DMS114 treated with DMSO at 0.1 percent for 48 hours (cell line): ENCODE measurements around the gene CCDC78.

Experiments
- DNase-seq: peaks from one replicate; lab custom pipeline; 2025; ENCODE audit not compliant: unreplicated experiment; lab: John Stamatoyannopoulos, UW

CCDC78 gene

DNA sequence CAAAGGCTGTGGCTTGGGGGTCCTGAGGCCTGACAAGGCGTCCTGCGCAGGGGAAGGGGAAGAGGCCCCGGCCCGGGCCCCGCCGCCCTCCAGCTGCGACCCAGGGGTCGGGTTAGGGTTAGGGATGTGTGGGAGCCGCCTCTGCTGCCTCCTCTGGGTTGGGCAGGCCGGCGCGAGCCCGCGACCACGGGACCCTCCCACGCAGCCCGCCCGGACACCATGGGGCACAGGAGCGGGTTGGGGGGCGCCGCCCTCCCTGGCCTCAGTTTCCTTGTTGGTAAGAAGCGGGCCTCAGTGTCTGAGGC lies 14.2 kb upstream of the CCDC78 start:
- DNase-seq: no peak

DNA sequence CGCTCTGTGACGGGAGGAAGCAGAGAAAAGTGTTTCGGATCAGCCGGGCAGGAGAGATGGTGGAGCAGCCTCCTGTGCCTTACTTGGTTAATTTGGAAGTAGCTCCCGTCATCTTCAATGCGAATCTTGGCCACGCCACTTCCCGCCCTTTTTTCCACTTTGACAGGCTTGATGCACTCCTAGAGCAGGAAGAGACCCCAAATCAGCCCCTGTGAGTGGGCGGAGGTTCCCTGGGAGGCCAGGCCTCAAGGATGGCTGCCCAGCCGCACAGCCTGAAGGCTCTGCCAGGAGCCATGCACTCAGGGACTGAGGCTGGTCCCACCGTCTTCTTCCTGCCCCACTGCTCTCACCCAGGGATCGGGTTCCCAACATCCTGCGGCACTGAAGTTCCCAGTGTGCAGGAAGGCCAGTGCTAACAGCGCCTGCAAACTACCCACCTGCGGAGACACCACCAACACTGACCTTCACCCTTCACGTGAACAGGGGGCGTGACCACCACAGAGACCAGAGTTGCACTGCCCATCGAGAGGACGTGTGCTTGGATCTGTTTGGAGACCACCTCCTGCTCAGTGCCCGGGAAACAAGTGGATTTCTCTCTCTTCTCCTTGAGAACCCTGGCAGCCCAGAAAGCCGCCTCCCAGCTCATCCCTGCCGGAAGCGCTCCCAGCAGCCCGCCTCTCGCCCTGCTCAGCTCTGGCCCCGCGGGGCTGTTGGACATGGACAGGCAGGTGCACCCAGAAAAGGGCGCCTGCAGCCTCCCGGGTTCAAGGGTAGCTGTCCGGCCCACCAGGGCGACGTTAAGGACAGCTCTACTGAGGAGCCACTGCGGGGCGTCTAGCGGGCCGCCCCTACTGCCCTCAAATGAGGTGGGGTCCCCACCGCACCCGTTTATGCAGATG lies 13.6 kb upstream of the CCDC78 start:
- no peak for DNase-seq

DNA sequence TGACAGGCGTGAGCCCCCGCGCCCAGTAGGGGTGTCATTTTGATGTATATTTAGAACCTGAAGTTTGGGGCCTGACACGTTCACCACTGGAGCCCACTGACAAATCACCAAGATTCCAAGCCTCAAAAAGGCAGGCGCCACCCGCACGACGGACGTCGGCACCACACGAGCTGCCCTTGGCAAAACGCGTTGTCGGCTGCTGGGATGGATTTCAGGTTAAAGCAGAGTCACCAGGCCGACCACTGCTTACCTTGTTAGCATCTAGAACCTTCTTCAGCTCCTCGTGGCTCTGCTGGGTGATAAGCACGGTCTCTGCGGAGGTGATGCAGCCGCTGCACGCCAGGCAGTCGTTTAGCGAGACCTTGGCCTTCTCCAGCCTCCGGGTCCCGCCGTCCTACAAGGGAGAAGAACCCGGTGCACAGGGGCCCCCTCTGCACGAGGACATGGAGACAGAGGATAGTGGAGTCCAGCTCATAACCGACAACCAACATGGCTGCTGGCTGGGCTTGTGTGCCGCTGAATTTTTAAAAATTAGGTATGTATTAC lies 10.8 kb upstream of the CCDC78 start:
- DNase-seq: no peak

DNA sequence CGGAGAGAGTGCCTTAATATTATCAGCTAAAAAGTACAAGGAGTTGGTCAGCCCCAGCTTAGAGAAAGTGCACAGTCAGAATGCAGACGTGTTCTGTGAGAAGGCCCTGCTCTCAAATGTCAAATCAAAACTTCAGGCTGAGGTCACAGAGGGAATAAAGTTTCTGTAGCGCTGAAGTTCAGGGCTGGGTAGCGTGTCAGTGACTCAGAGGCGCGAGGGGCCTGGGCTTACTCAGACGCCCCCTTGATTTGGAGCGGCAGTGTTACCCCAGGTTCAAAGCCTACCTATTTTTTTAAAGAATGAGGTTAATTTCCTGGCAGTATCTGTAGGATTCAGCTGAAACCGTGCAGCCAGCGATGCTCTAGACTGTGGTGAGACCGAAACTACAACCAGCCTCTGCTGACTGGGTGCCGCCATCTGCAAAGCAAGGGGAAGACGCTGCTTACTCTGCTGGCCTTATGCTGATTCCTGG lies 9.8 kb upstream of the CCDC78 start:
- no peak for DNase-seq

DNA sequence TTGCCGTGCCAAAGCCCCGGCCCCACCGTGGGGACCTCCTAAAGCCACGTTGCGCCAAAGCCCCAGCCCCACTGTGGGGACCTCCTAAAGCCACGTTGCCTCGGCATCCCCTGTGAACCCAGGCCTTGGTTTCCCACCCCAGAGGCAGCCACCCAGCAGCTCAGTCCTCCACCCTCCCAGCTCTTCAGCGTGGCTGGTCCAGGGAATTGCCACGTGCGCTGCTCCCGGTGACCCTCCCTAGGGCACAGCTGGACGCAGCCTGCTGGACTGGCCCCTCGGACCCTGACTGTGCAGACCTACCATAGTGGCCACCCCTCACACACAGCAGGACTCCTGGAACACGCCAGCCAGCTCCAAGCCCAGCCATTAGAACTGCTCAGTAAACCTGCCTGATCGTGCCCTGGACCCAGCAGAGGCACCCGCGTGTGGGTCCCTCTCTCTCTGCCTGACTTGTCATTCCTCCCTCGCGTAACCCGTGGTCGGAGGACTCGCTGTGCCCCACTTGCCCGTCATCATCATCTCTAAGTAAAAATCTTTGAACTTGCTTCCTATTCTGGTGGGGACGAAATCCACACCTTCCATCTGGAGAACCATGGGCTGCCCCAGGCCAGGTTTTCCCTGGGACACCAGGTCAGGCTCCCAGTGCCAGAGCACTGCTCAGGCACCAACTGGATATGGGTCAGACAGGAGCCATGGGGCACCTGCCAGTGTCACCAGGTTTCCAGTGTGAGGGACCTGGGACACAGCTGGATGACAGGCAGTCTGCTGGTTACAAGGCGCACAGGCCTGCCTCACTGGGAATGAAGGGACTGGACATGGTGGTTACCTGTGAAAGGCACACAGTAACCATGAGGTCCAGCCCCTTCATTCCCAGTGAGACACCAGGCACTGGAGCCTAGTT lies 9.0 kb upstream of the CCDC78 start:
- no peak for DNase-seq

DNA sequence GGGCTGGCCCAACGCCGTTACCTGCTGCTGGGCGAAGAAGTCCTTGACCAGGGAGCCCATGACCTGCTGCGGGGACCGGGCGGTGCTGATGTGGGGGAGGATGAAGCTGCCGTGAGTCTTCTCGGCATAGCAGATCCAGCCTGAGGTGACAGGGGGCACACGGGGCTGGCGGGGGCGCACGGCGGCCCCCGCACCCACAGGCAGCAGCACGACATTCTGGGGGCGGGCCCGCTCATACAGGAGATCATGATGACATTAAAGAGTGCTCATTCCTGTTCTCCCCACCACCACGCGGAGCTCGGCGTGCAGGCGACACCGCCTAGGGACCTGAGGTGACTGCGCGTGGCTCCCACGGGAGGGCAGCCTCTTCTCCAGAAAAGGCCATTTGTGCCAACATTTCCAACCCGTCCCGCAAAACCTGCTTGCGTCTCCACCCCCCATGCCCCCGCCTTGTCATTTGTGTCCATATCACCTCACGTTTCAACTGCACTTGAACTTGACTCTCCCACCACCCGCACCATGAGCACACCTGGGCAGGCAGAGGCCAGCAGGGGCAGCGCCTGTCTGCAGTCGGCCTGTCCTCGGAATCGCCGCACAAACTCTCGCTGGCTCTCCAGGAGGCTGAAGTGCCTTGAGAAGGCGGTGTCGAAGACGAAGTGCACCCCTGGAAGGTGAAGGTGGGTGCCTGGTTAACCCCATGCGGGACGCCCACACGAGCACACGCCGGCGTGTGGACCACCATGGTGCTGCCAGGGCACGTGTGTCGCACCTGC lies 8.2 kb upstream of the CCDC78 start:
- DNase-seq: no peak

DNA sequence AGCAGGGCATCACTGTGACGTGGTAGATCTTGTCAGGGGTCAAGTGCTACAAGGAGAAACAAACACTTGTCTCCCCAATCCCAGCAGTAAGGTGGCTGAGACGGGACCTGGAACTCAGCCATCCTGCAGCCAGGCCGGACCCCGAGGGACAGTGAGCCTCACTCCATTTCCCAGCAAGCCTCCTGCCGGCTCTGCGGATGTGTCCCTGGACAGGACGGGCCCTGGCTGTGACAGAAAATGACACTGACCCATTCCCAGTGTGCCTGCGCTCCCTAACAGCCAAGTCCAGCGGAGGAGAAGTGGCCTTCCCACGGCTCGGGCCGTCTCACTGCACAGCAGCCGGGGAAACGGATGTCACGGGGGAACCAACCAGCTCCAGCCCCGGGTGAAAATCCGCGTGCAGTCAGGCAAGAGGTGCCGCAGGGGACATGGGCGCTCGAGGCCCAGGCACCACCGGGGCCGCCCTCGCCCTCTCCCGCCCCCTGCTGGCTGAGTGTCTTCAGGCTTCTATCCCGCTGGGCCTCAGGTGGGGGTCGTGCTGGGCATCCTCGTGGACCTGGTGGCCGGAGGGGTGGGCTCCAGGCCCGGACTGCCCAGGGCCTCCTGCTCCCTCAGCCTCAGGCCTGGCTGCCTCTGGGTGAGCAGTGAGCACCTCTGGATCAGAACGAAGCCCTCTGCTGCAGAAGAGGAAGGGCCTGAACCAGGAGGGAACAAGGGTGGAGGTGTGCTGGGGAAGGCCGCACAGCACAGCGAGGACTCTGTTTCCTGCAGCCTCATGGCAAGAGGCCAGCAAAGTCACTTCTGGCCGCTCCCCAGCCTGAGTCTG lies 7.4 kb upstream of the CCDC78 start:
- no peak for DNase-seq

DNA sequence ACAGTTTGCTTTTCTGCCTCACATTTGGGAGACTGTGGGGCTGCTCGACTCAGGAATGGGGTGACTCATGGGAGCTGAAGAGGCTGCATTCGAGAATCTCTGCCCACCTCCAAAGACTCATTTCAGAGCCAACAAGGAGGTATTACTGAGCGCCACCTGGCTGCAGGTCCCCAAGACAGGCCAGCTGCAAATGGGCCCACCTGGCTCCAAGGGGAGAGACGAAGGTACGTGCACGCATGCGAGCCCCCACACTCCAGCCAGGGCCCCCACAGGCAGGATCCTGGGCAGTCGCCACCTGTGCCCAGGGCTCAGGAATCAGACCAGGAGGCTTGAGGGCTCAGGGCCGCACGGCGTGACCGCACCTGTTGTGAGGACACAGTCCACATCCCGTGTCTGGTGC lies 6.7 kb upstream of the CCDC78 start:
- no peak for DNase-seq

DNA sequence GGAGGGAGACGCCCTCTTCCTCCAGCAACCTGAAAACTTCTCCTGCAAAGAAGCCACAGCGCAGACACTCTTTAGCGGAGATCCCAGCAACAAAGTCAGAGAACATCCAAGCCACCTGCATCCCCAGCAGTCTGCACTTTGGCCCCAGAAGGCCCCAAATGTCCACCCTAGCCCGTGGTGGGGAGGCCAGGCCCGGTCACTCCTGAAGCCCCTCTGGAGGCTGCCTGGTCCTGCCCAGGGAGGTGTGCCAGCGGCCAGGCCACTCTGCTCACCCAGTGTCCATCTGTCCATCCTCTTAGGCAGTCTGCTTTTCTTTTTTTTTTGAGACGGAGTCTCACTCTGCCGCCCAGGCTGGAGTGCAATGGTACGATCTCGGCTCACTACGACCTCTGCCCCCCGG lies 6.1 kb upstream of the CCDC78 start:
- no peak for DNase-seq

DNA sequence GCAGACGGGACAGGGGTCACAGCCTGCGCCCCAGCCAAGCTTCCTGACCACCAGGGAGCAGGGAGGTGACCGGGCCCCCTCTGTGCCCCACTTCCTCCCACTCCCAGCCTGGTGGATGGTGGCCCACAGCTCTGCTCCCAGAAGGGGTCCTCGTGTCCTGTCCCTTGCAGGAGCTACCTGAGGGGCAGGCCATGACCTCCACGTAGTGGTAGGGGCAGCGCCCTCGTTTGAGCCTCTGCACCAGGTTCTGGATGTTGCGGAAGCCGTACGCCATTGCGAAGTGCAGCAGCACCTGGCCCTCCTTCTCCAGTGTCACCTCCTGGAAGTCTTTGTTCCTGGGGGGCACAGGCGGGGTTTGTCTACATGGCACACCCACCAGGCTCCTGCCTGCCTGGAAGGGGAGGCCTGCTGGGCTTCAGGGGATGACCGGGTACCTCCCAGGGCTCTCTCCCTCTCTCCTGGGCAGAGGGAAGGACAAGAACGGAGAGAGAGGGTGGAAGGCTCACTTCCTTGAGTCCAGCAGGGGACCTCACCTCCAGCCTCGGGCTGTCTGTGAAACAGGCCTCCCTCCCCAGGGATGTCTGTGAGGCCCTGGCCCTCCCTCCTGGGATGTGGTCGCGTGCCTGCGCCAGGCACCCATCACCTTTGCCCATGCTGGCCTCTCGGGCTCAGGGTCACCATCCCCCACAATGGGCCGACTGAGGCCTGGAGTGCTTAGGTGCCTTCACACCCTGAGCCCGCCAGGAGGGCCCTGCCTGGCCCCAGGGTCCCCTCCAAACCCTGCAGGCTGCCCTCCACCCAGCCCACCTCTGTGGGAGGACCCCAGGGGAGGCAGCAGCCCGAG lies 4.6 kb upstream of the CCDC78 start:
- no peak for DNase-seq

DNA sequence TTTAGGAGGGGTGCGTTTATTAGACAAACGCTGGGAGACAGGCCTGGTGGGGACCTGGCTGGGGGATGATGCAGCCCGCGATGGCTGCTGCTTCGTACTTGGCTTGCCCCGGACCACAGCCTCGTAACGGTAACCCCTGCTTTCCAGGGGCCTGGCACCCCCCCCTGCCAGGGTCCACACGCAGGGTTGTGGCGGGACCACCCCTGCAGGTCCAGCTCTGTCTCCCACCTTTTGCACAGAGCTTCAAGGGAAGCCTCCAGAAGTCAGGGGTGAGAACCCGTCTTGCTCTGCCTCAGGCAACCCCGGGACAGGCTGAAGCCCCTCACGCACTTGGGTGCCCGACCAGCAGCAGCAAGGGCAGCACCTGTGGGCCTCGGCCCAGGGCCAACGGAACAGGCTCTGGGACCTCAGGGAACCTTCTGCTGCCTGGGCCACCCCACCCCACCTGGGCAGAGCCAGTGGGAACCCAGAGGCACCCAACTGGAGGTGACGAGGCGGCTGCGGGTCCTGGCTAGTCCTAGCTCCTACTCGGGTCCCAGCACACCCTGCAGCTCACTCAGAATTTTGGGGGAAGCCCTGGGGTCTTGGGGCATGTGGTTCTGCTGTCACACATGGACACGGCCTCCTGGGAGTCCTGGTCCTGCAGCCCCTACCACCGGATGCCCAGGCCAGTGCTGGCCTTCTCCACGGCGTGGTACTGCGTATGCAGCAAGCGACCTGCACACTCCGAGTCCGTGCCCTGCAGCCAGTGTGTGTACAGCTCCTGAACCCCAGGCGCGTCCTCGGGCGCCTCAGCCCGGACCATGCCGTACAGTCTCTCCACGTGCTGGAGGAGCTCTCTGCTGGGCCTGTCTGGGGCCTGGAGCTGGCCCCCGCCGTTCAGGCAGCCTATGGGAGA lies 3.8 kb upstream of the CCDC78 start:
- DNase-seq: no peak

DNA sequence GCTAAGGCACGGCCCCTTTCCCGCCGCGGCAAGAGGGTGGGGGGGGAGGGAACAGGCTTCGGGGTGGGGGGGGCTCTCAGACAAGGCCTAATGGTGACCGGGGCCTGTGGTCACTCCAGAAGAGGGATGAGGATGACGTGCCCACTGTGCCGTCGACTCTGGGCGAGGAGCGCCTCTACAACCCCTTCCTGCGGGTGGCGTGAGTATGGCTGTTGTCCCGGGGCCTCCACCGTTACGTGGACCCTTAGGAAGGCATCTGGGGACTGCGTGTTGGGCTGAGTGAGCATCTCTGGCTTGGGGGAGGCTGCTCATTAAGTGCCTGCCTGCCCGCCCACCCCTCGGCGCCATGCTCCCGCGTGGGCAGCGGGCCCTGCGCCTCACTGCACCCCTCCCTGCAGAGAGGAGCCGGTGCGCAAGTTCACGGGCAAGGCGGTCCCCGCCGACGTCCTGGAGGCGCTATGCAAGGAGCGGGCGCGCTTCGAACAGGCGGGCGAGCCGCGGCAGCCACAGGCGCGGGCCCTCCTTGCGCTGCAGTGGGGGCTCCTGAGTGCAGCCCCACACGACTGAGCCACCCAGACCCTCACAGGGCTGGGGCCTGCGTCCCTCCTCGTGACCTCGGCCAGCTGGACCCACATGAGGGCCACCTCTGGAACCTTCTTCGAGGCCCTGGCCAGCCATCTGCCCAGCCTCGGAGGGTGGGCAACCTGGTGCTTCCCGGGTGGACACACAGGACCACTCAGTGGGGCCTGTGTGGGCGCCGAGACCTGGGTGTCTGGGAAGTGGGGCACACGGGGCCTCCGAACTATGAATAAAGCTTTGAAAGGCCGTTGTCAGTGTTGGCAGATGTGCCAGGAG lies 2.9 kb upstream of the CCDC78 start:
- no peak for DNase-seq

DNA sequence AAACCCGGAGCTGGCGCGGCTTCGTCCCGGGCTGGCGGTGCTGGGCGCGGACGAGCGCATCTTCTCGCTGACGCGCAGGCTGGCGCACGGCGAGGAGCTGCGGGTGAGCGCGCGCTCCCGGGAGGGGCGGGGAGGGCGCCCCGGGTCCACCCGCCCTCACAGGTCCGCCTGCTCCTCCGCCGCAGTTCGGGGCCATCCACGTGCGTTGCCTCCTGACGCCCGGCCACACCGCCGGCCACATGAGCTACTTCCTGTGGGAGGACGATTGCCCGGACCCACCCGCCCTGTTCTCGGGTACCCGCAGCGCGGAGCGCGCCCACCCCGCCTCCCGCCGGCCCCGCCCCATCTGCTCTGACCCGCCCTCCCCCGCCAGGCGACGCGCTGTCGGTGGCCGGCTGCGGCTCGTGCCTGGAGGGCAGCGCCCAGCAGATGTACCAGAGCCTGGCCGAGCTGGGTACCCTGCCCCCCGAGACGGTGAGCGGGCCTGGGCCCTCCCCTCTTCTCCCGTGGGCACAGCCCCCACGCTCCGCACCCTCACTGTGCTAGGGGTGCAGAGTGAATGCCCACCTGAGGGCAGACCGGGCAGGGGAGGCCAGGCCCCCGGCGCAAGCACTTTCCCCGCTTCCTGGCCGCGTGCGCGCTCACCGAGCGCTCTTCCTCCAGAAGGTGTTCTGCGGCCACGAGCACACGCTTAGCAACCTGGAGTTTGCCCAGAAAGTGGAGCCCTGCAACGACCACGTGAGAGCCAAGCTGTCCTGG lies 2.1 kb upstream of the CCDC78 start:
- DNase-seq: no peak

DNA sequence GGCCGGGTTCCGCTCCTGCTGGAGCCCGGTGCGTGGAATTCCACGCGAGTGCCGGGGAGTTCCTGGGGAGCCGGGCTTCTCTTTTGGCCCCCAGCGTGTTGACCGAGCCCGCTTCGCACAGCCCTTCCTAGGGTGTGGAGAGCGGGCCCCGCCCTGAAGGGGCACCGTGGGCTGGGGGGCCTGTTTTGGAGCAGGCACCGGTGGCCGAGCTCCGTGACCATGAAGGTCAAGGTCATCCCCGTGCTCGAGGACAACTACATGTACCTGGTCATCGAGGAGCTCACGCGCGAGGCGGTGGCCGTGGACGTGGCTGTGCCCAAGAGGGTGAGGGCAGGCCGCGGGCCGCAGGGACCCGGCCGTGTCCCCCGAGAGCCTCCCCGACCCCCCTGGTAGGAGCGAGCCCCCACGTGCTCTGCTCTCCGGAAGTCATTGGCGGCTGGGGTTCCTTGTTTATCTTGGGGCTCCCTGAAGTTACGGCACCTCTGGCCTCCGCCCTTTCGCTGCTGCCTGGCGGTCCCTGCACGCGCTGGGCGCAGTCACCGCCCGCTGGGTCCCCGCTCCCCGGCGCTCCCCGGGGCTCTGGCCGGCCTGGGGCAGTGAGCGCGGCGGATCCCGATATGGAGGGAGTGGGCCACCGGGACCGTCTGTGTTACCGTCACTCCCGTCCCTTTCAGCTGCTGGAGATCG lies 1.2 kb upstream of the CCDC78 start:
- no peak for DNase-seq

DNA sequence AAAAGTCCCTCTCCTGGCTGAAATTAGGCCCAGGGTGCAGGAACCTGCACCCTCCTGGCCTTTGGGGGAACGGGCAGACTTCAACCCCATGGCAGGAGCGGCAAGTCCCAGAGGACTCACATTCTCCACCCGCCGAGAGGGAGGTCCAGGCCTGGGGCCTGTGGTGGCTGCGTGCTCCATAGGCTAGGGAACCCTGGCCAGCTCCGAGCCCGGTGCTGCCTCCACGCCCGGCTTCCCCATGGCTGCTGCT lies 130 bp downstream of the CCDC78 start:
- no peak for DNase-seq

DNA sequence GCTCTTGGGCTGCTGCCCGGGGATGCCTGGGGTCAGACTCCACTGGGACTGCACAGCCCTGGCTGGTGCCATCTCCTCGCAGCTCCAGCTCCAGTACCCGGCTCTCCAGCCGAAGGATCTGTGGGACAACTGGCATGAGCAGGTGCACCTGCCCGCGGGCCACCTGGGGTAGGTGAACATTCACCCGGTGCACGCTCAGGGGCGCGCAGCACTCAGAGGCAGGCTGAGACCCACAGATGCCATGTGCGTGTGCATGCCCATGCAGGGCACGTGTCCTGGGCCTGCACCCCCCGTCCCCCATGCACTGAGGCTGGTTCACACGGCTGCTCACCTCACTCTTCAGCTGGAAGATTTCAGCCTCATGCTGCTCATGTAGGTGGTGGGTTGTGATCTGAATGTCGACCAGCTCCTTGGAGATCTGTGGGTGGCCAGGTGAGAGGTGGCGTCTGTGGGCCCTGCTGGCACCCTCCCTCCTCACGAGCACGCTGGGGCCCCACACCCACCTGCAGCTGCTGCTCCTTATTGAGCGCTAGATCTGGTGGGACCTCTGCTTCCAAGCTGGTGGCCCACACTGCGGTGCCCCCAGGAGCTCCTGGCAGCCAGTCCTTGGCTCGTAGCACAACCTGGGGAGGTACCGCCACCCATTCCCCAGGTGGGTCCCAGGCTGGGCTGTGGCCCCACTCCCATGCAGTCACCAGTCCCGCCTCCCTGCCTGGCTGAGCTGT lies 618 bp downstream of the CCDC78 start:
- no peak for DNase-seq
